Measurements from ENCODE around the gene TNN. TPM values are rescaled to one million over a fixed set of nuclear protein-coding genes. Genes with fewer than 3 reads are reported as not detected.

Gene TNN
- total and polyA plus RNA-seq, 11 donors, result 0.03 to 0.59 (median 0.12) TPM; not detected in 3

- no peaks in the 10 kb centered on the region for H3K9me3 ChIP-seq
- ATAC-seq, result peak in 1 of 4 donors; percentile 14
Measured at GRCh38 chr1:175155473-175155856, 87.8 kb downstream of the TNN start.

GRCh38 chr1:175155936-175156335, 88.3 kb downstream of the TNN start:
- intact Hi-C loops (cut with DNase I), result loop anchor here (1.0 to 10.0 kb wide), 12 partner anchors 36 to 1689 kb away; partner anchors contain the start of genes KIAA0040 (in 3 of the 10) and TNR (in 1 of the 10)
- H3K36me3 ChIP-seq, result peaks cover 0 to 30% (median 21%) of the 10 kb centered on the region in 9 donors
- peak in 1 of 4 donors; percentile 10 for ATAC-seq
- no peaks in the 10 kb centered on the region for H3K9me3 ChIP-seq
- no peak for TF ChIP-seq CTCF (IDR thresholded peaks at IDR 0.05)
- no peak for TF ChIP-seq POLR2A (IDR thresholded peaks at IDR 0.05)
- 55 to 68% (median 59%) methylated on average over 3 to 5 of the region's 5 CpGs for WGBS, 4 donors
- DNase-seq, result no peak
- H3K4me1 ChIP-seq, result peaks cover 0 to 18% (median 4%) of the 10 kb centered on the region in 12 donors
- peaks cover 0 to 6% (median 0%) of the 10 kb centered on the region in 9 donors for H3K27me3 ChIP-seq
- H3K4me3 ChIP-seq, result no peak overlapping the region
- H3K27ac ChIP-seq, result no peak overlapping the region

More at GRCh38 chr1:175155473-175155856, 87.8 kb downstream of the TNN start:
- DNase-seq, result no peak
- Histone ChIP-seq H3K27ac (no peak overlapping the region), H3K4me1 (peaks cover 0 to 18% (median 4%) of the 10 kb centered on the region in 12 donors), H3K4me3 (no peak overlapping the region), H3K27me3 (peaks cover 0 to 6% (median 0%) of the 10 kb centered on the region in 9 donors), H3K36me3 (peaks cover 0 to 26% (median 16%) of the 10 kb centered on the region in 9 donors)
- 62 to 78% (median 74%) methylated on average over 4 of the region's 4 CpGs for whole genome bisulfite sequencing, 4 donors
- TF ChIP-seq CTCF (IDR thresholded peaks at IDR 0.05) (no peak), POLR2A (IDR thresholded peaks at IDR 0.05) (no peak)
- intact Hi-C loops (cut with DNase I), result loop anchor here (1.0 to 10.0 kb wide), 12 partner anchors 37 to 1689 kb away; partner anchors contain the start of genes KIAA0040 (in 3 of the 10) and TNR (in 1 of the 10)

- Histone ChIP-seq H3K9me3 (no peaks in the 10 kb centered on the region), H3K4me1 (peaks cover 0 to 12% (median 3%) of the 10 kb centered on the region in 12 donors), H3K27me3 (peaks cover 0 to 6% (median 0%) of the 10 kb centered on the region in 9 donors), H3K27ac (no peak overlapping the region), H3K4me3 (no peak overlapping the region), H3K36me3 (peaks cover 0 to 43% (median 30%) of the 10 kb centered on the region in 9 donors)
- intact Hi-C loops (cut with DNase I), result loop anchor here in 9 of 10 donors (5.0 to 10.0 kb wide), 8 partner anchors 35 to 1688 kb away; partner anchors contain the start of genes KIAA0040 (in 3 of the 9) and TNR (in 1 of the 9)
- DNase-seq, result no peak
- ATAC-seq, result no peak
- no peak for TF ChIP-seq POLR2A (IDR thresholded peaks at IDR 0.05)
- no peak for TF ChIP-seq CTCF (IDR thresholded peaks at IDR 0.05)
- WGBS, 4 donors, result 94 to 98% (median 96%) methylated on average over 2 of the region's 2 CpGs
Measured at GRCh38 chr1:175157200-175157599, 89.6 kb downstream of the TNN start.

GRCh38 chr1:175158170-175158591, 90.5 kb downstream of the TNN start:
- WGBS, 4 donors, result 77 to 82% (median 80%) methylated on average over 6 of the region's 6 CpGs
- no peak for ATAC-seq
- intact Hi-C loops (cut with DNase I), result loop anchor here in 9 of 10 donors (5.0 to 10.0 kb wide), 8 partner anchors 34 to 1687 kb away; partner anchors contain the start of genes KIAA0040 (in 3 of the 9) and TNR (in 1 of the 9)
- Histone ChIP-seq H3K4me1 (peaks cover 0 to 10% (median 2%) of the 10 kb centered on the region in 12 donors), H3K4me3 (no peak overlapping the region), H3K9me3 (no peaks in the 10 kb centered on the region), H3K27ac (no peak overlapping the region), H3K27me3 (peaks cover 0 to 2% (median 0%) of the 10 kb centered on the region in 9 donors), H3K36me3 (peaks cover 0 to 53% (median 37%) of the 10 kb centered on the region in 9 donors)
- TF ChIP-seq CTCF (IDR thresholded peaks at IDR 0.05) (no peak), POLR2A (IDR thresholded peaks at IDR 0.05) (no peak)
- no peak for DNase-seq

All from heart left ventricle (tissue), 16 donors.